DMS79 treated with DMSO at 0.1 percent for 48 hours (cell line): ENCODE results near the gene ZNF662.
A peak's percentile ranks its signal among the peaks of the same experiment; 100 is the strongest.

Experiments used
- DNase-seq: peaks from one replicate; lab custom pipeline; 2025; lab: John Stamatoyannopoulos, UW

The ZNF662 gene

DNA sequence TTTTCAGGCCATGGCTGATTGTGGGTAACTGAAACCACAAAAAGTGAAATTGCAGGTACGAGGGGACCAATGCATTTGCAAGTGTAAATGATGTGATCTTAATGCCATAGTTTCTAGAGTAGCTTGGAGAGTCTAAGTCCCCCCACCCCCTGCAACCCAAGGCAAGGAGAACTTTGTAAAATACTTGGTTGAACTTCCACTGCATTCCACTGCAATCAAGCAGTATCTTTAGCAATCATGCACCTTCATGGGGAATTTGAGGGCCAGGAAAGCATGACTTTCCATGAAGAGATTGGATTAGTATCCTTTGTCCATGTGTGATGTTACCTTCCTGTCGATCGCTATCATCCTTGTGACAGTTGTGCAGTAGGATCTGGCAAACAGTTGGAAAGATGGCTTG, 18.9 kb upstream of the ZNF662 start:
- no peak for DNase-seq

- DNase-seq = no peak
Observed at GRCh38 chr3:42891042-42891441, 14.9 kb upstream of the ZNF662 start.

- DNase-seq = no peak
Observed at GRCh38 chr3:42892169-42892568, 13.8 kb upstream of the ZNF662 start.

DNA sequence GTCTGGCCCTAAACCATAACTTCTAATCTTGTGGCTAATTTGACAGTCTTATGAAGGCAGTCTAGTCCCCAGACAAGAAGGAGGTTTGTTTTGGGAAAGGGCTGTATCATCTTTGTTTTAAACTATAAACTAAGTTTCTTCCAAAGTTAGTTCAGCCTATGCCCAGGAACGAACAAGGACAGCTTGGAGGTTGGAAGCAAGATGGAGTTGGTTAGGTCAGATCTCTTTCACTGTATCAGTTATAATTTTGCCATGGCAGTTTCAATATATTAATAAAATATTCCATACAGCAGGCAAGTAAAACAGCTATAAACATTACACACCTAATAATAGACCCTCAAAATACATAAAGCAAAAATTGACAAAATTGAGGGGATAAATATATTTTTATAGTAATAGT, 13.1 kb upstream of the ZNF662 start:
- no peak for DNase-seq

- no peak for DNase-seq
Observed at GRCh38 chr3:42894698-42895579, 11.0 kb upstream of the ZNF662 start.

- no peak for DNase-seq
Observed at GRCh38 chr3:42895580-42895868, 10.4 kb upstream of the ZNF662 start.

DNA sequence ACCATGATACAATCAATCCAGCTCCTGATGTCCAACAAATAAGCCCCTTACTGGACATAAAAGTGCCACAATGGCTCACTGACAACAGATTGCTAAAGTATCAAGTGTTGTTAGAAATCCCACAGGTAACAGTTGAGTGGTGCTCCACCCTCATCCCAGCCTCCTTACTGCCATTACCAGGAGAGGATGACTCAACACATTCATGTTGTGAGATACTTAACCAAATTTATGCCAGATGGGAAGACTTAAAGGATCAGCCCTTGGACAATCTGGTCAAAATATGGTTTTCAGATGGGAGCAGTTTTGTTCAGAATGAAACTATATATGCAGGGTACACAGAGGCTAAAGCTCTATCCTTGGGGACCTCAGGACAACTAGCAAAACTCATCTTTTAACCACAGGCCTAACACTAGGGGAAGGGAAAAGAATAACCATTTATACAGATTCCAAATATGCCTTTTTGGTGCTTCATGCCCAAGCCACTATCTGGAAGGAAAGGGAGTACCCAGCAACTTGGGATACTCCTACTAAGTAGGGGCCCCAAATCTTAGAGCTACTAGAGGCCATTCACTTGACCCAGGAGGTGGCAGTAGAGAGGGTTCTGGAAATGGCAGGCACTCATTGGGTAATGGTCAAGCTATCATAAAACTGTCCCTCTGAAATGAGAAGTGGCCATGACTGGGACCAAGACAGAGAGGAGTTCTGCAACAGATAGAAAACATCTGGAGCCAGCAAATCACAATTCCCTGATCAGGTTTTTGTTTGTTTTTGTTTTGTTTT, 6.9 kb upstream of the ZNF662 start:
- no peak for DNase-seq

- DNase-seq = no peak
Observed at GRCh38 chr3:42900226-42901072, 5.5 kb upstream of the ZNF662 start.

DNA sequence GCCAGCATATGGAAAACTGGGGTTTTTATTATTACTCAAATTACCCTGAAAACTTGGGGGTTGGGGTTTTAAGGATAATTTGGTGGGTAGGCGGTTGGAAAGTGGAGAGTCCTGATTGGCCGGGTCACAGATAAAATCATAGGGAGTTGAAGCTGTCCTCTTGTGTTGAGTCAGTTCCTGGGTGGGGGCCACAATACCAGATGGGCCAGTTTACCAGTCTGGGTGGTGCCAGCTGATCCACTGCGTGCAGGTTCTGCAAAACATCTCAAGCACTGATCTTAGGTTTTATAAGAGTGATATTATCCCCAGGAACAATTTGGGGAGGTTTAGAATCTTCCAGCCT, 4.9 kb upstream of the ZNF662 start:
- no peak for DNase-seq

GRCh38 chr3:42902257-42902656, 3.7 kb upstream of the ZNF662 start:
- no peak for DNase-seq

DNA sequence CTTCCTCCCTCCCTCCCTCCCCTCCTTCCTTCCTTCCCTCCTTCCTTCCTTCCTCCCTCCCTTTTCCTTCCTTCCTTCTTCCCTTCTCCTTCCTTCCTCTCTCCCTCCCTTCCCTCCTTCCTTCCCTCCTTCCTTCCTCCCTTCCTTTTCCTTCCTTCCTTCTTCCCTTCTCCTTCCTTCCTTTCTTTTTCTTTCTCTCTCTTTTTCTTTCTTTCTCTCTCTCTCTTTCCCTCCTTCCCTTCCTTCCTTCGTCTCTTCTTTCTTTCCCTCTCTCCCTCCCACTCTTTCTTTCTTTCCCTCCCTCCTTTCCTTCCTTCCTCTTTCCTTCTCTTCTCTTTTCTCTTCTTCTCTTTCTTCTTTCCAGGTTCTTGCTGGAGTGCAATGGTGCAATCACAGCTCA, 1.9 kb upstream of the ZNF662 start:
- DNase-seq = no peak

DNA sequence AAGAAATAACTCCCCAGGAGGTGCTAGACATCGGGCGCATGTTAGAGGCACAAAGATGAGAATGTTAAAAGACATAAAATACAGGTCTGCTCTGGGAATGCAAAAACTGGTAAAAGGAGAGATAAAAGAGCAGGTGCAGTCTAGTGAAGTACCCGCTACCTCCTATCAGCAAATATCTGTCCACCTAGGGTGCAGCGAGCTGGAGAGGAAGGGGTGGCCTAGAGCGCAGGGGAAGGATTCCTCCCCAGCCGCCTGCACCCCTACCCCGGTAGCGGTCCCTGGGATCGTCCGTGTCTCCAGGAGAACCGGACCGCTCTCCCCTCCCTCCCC, 237 bp upstream of the ZNF662 start:
- peak; percentile 14 for DNase-seq

DNA sequence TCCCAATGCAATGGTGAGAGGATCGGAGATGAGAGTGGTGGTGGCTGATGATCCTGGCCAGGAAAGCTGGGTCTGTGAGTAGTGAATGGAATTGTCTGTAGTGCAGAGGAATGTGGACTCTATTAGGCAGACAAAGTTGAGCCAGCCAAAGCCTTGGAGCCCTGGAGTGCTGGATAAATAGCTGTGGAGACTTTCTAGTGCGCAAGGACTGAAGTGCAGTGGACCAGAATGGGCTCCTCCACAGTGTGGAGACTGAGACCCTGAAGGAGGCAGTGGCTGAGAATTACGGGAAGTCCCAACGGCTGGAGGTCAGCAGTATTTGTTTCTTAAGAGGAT, 874 bp downstream of the ZNF662 start:
- no peak for DNase-seq

DNA sequence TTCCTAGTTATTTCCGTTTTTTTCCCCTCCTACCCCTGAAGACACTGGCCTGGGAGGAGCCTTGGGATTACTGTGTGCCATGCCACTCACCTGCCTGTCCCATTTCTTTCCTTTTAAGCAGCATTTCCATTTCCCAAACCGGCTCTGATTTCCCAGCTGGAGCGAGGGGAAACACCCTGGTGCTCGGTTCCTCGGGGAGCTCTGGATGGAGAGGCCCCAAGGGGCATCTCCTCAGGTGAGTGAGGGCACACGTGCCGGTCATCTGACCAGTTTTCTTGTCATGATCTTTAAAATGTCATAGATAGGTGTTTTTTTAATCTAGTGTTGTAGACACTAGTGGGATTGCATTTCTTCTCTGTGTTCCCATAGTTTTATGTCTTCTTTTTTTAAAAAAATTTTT, 2.7 kb downstream of the ZNF662 start:
- DNase-seq = no peak

DNA sequence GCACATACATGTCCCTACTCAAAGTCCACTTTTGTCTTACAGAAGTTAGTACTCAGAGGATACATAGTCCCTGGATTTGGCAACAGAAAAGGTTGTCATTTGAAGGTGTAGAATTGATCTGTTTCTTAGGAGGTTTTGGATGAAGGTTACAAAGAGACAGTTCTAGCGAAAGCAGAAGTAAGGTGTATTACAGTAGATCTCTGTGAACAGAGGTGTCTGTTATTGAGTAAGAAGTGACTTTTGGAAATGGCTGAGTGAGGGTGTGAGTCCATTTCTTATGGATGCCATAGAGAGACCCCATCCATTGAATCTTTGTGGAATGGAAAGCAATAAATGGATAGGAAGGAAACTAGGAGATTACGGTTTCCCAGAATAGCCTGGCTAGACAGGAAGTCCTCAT, 5.6 kb downstream of the ZNF662 start:
- no peak for DNase-seq

DNA sequence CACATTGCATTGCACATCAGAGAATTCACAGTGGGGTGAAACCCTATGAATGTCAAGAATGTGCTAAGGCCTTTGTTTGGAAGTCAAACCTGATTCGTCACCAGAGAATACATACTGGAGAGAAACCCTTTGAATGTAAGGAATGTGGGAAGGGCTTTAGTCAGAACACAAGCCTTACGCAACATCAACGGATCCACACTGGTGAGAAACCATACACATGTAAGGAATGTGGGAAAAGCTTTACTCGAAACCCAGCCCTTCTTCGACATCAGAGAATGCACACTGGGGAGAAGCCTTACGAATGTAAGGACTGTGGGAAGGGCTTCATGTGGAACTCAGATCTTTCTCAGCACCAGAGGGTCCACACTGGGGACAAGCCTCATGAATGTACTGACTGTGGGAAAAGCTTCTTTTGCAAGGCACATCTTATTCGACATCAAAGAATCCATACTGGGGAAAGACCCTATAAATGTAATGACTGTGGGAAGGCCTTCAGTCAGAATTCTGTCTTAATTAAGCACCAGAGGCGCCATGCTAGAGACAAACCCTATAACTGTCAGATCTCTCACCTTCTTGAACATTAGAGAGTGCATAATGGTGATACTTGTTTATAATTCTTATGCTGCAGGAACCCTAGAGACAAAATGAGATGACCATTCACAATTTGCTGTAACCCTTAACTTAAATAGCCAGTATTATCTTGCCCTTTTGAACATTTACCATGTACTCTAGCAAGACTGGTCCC, 9.0 kb downstream of the ZNF662 start:
- DNase-seq = no peak

- no peak for DNase-seq
Observed at GRCh38 chr3:42923606-42924005, 17.7 kb downstream of the ZNF662 start.

DNA sequence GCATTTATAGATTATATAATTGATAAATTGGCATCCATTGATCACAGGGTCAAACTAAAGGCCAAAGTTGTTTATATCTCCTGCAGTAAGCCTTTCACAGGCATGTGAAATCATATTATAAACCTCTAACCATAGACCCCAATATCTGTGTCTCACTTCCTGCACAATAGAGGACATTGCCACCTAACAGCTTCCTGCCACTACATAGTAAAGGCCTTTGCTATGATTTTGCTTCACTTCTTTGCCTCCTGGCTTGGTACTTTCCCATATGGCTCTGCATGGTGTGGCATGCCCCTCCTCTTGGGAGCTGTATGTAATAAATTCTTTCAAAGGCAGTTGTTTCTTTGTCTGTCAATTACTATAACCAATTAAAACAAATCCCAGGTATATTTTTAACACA, 20.4 kb downstream of the ZNF662 start:
- DNase-seq = no peak

GRCh38 chr3:42934111-42934510, 28.2 kb downstream of the ZNF662 start:
- no peak for DNase-seq

DNA sequence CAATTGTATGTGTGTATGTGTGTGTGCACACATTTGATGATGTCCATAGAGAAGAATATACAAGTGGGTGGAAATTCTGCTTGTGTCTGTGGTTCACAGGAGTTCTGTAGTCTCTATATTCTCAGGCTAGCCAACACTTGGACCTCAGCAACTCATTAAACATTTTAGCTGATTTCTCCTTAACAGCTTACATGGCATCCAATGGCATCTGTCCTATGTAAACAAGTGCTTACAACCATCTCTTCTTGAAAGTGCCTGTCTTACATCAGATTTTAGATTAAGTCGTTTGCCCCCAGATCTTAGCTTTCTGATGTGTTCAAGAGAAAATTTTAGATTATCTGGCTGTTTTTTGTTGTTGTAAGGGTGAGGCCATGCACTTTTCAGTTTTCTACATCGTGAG, 29.0 kb downstream of the ZNF662 start:
- DNase-seq = no peak

DNA sequence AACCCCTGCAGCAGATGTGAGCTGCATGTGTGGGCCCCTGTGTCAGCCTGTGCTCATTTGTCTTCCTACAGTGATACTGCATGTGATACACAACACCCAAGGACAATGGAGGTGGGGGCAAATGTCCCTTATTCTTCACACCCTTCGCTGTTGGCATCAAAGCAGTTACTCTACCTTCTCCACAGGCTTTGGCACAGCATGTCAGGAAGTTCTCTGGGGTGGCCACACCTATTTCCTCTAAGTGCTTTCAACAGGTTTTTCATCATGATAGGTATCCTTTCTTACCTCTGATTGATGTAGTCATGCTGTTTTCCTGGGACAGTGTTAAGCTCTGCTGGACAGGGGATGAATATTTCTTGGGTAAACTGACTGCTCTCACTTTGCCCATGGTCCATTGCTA, 29.5 kb downstream of the ZNF662 start:
- no peak for DNase-seq
